GM21423 (cell line): ENCODE results near the gene TTC23L.
A peak's percentile ranks its signal among the peaks of the same experiment; 100 is the strongest.

Experiments
- ATAC-seq: cut with Tn5 transposase; IDR thresholded peaks from one replicate; pipeline ENCODE4 v1.9.1; 2021; ENCODE audit warnings: mild to moderate bottlenecking, moderate library complexity; ENCODE audit not compliant: unreplicated experiment

TTC23L gene

GRCh38 chr5:34868791-34869190, 29.8 kb downstream of the TTC23L start:
- ATAC-seq = no peak

GRCh38 chr5:34869256-34869655, 30.3 kb downstream of the TTC23L start:
- ATAC-seq = no peak

GRCh38 chr5:34870382-34870781, 31.4 kb downstream of the TTC23L start:
- no peak for ATAC-seq

- ATAC-seq = no peak
Measured at GRCh38 chr5:34876275-34876674, 37.3 kb downstream of the TTC23L start.

GRCh38 chr5:34881246-34881645, 42.3 kb downstream of the TTC23L start:
- ATAC-seq = no peak

GRCh38 chr5:34886392-34887119, 47.6 kb downstream of the TTC23L start:
- ATAC-seq = no peak

GRCh38 chr5:34889394-34889793, 50.4 kb downstream of the TTC23L start:
- ATAC-seq = no peak

GRCh38 chr5:34891981-34892380, 53.0 kb downstream of the TTC23L start:
- ATAC-seq = no peak

GRCh38 chr5:34892414-34892813, 53.5 kb downstream of the TTC23L start:
- ATAC-seq = no peak

GRCh38 chr5:34894716-34895115, 55.8 kb downstream of the TTC23L start:
- ATAC-seq = no peak

GRCh38 chr5:34895641-34896419, 56.9 kb downstream of the TTC23L start:
- no peak for ATAC-seq

- ATAC-seq = no peak
Measured at GRCh38 chr5:34897646-34898045, 58.7 kb downstream of the TTC23L start.

GRCh38 chr5:34898258-34898895, 59.4 kb downstream of the TTC23L start:
- peak; percentile 84 for ATAC-seq

GRCh38 chr5:34899066-34899465, 60.1 kb downstream of the TTC23L start:
- no peak for ATAC-seq

- ATAC-seq = no peak
Measured at GRCh38 chr5:34900652-34901051, 61.7 kb downstream of the TTC23L start.

GRCh38 chr5:34903260-34903659, 64.3 kb downstream of the TTC23L start:
- no peak for ATAC-seq

- ATAC-seq = no peak
Measured at GRCh38 chr5:34905564-34905963, 66.6 kb downstream of the TTC23L start.

GRCh38 chr5:34913072-34913471, 74.1 kb downstream of the TTC23L start:
- no peak for ATAC-seq

GRCh38 chr5:34914671-34915138, 75.7 kb downstream of the TTC23L start:
- ATAC-seq = peak; percentile 14

GRCh38 chr5:34915139-34915855, 76.3 kb downstream of the TTC23L start, which contains the start of the genes BRIX1 and RAD1:
Gene BRIX1 (plus strand): TSS chr5:34915711. CDS start chr5:34915739, 28 bp downstream.
Gene RAD1 (minus strand): TSS chr5:34915504. CDS start chr5:34914892, 612 bp downstream.
- peak; percentile 98 for ATAC-seq

GRCh38 chr5:34915856-34916192, 76.9 kb downstream of the TTC23L start:
- ATAC-seq = peak; percentile 9
